ENCODE results near the gene PRCC.

PRCC gene

GRCh38 chr1:156749419-156750118, 17.8 kb upstream of the PRCC start:
- peak overlapping the region; percentile 95 for H3K4me3 ChIP-seq (ENCODE audit: low read depth, low read length)
- no peak for TF ChIP-seq CTCF (conservative IDR thresholded peaks at IDR 0.05; ENCODE audit: low read depth, low read length)
- no peak for DNase-seq (ENCODE audit: low read depth)

GRCh38 chr1:156750191-156750672, 17.1 kb upstream of the PRCC start:
- TF ChIP-seq CTCF (conservative IDR thresholded peaks at IDR 0.05; ENCODE audit: low read depth, low read length): no peak
- H3K4me3 ChIP-seq (ENCODE audit: low read depth, low read length): peak overlapping the region; percentile 95
- DNase-seq (ENCODE audit: low read depth): no peak

- no peak for TF ChIP-seq CTCF (conservative IDR thresholded peaks at IDR 0.05; ENCODE audit: low read depth, low read length)
- no peak for DNase-seq (ENCODE audit: low read depth)
- peak overlapping the region; percentile 95 for H3K4me3 ChIP-seq (ENCODE audit: low read depth, low read length)
These were observed 16.5 kb upstream of the PRCC start for GRCh38 chr1:156750711-156751450.

GRCh38 chr1:156751451-156751756, 15.9 kb upstream of the PRCC start, which contains the start of gene HDGF:
HDGF (minus strand) TSS chr1:156751675; CDS start chr1:156751429, 246 bp downstream.
- no peak for TF ChIP-seq CTCF (conservative IDR thresholded peaks at IDR 0.05; ENCODE audit: low read depth, low read length)
- no peak for DNase-seq (ENCODE audit: low read depth)
- H3K4me3 ChIP-seq (ENCODE audit: low read depth, low read length): peak within 1 kb of the TSS; percentile 95

- peak; percentile 98 for DNase-seq (ENCODE audit: low read depth)
- H3K4me3 ChIP-seq (ENCODE audit: low read depth, low read length): peak overlapping the region; percentile 95
- TF ChIP-seq CTCF (conservative IDR thresholded peaks at IDR 0.05; ENCODE audit: low read depth, low read length): peak; percentile 13
These were observed 15.4 kb upstream of the PRCC start for GRCh38 chr1:156751757-156752481.

- peak; percentile 55 for DNase-seq (ENCODE audit: low read depth)
- H3K4me3 ChIP-seq (ENCODE audit: low read depth, low read length): peak overlapping the region; percentile 95
- no peak for TF ChIP-seq CTCF (conservative IDR thresholded peaks at IDR 0.05; ENCODE audit: low read depth, low read length)
These were observed 14.4 kb upstream of the PRCC start for GRCh38 chr1:156752843-156753482.
